BLaER1 treated with 17β-estradiol and CSF1 and Interleukin-3, amounts not matched to agents 10 nM and 100 nM (cell line): ENCODE results near the gene SCAANT1.

ENCODE experiments used
- H3K27ac ChIP-seq, 11 experiments: shearing (Covaris generic); formaldehyde crosslinking; 2 replicates each; pipeline ENCODE4 v1.8.1; 2022
- H3K27me3 ChIP-seq, 11 experiments: shearing (Covaris generic); formaldehyde crosslinking; 2 replicates each; pipeline ENCODE4 v1.8.1; 2022
- H3K36me3 ChIP-seq, 11 experiments: shearing (Covaris generic); formaldehyde crosslinking; 2 replicates each; pipeline ENCODE4 v1.8.1; 2022
- H3K4me1 ChIP-seq, 10 experiments: shearing (Covaris generic); formaldehyde crosslinking; 2 replicates each; pipeline ENCODE4 v1.8.1; 2022
- H3K4me2 ChIP-seq, 11 experiments: shearing (Covaris generic); formaldehyde crosslinking; 2 replicates each; pipeline ENCODE4 v1.8.1; 2022
- H3K4me3 ChIP-seq, 10 experiments: shearing (Covaris generic); formaldehyde crosslinking; 2 replicates each; pipeline ENCODE4 v1.8.1; 2022
- H3K9ac ChIP-seq, 11 experiments: shearing (Covaris generic); formaldehyde crosslinking; 2 replicates each; pipeline ENCODE4 v1.8.1; 2022
- H3K9me3 ChIP-seq, 11 experiments: shearing (Covaris generic); formaldehyde crosslinking; replicated peaks in 1 of 11; 2 replicates each; pipeline ENCODE4 v1.8.1; 2022
- H4K20me1 ChIP-seq, 11 experiments: shearing (Covaris generic); formaldehyde crosslinking; 2 replicates each; pipeline ENCODE4 v1.8.1; 2022
- Cebpa-rat ChIP-seq, 11 experiments: shearing (Covaris generic); IDR thresholded peaks; 2 replicates each; pipeline ENCODE4 v1.8.1; 2022

The SCAANT1 gene

DNA sequence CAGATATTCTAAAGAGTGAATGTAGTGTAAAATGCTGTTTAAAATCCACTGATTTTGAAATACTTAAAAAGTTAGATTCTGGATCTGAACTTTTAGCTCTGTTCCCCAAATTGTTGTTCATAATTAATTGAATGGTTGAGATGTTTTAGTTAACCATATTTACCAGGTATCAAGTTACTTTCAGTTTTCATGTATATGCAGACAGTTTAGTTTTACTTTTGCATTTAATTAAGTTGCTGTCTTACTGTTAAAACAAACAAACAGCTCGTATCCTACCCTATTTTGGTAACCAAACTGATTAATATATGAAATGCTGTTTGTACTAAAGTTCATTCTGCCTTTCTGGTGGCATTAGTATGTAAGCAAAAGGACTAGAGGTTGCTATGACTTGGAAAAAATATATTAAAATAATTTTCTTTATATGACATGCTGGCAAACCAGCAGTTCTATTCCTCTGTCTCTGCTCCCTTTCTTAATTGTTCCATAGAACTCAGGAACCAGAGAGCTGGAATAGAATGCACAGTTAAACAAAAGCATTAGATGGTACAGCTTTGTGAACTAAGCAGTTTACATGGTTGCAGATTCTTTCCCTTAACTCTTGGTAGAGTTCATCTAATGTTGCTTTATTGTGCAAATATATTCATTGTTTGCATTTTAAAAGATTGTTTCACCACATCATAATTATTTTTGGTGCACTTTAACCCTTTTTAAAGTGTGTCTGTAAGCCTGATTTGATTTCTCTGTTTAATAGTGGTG, 39.5 kb upstream of the SCAANT1 start:
- no peak overlapping the region for H3K9ac ChIP-seq
- H3K27ac ChIP-seq, result no peak overlapping the region
- no peaks in the 10 kb centered on the region for H3K9me3 ChIP-seq
- H3K4me2 ChIP-seq, result no peak overlapping the region
- H3K36me3 ChIP-seq, result peaks cover 48 to 91% (median 61%) of the 10 kb centered on the region in 11 experiments
- peaks cover 0 to 10% (median 0%) of the 10 kb centered on the region in 10 experiments; a peak in 3 of 20 replicates for H3K4me1 ChIP-seq
- H3K27me3 ChIP-seq, result no peaks in the 10 kb centered on the region
- H3K4me3 ChIP-seq, result no peak overlapping the region
- H4K20me1 ChIP-seq, result peaks cover 38 to 85% (median 71%) of the 10 kb centered on the region in 11 experiments; a peak in 20 of 22 replicates
- TF ChIP-seq Cebpa-rat (IDR thresholded peaks at IDR 0.05), result no peak

DNA sequence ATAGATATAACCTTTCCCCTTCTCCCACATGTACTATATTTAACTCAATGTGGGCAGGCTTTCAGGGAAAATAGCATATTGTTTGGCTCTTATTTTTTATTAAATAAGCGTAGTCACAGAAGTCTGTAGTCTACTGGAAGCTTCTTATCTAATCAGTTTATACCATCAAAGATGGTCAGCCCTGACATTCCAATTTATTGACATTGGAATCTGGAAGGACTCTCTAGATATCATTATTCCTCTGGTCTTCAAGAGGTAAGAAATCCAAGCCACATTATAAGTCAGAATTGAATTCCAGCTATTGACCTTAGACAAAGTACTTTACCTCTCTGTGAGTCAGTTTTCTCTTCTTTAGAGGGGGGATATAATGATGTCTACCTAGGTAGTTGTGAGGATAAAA, 38.5 kb upstream of the SCAANT1 start:
- Histone ChIP-seq H3K4me3 (no peak overlapping the region), H4K20me1 (peaks cover 36 to 85% (median 75%) of the 10 kb centered on the region in 11 experiments; a peak in 21 of 22 replicates), H3K4me2 (no peak overlapping the region), H3K27ac (no peak overlapping the region), H3K27me3 (no peaks in the 10 kb centered on the region), H3K4me1 (peaks cover 0 to 15% (median under 1%) of the 10 kb centered on the region in 10 experiments; a peak in 6 of 20 replicates), H3K9ac (no peak overlapping the region), H3K9me3 (no peaks in the 10 kb centered on the region), H3K36me3 (peaks cover 39 to 89% (median 56%) of the 10 kb centered on the region in 11 experiments)
- TF ChIP-seq Cebpa-rat (IDR thresholded peaks at IDR 0.05), result no peak

DNA sequence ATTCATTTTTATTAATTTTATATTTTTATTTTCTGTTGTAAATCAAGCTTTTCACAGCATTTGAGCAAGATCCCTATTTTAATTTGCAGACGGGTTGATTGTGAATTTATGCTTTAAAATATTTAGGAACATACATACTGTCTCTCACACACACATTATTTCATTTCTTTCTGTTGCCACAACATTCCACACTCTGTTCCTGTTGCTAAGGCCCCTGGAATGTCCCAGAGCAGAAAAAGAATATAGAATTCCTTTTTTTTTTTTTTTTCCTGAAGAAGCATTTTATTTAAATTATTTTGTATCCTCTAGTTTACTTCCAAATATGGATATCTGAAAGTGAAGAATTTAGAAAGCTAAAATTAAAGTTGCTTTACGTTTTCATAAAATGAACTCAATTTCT, 36.8 kb upstream of the SCAANT1 start:
- Histone ChIP-seq H3K4me2 (no peak overlapping the region), H3K4me3 (no peak overlapping the region), H3K27ac (no peak overlapping the region), H3K4me1 (peaks cover 0 to 24% (median 6%) of the 10 kb centered on the region in 10 experiments; a peak in 7 of 20 replicates), H3K9me3 (no peaks in the 10 kb centered on the region), H3K9ac (no peak overlapping the region), H3K27me3 (no peaks in the 10 kb centered on the region), H4K20me1 (peaks cover 36 to 95% (median 75%) of the 10 kb centered on the region in 11 experiments; a peak in 21 of 22 replicates), H3K36me3 (peaks cover 29 to 89% (median 53%) of the 10 kb centered on the region in 11 experiments)
- TF ChIP-seq Cebpa-rat (IDR thresholded peaks at IDR 0.05), result no peak

DNA sequence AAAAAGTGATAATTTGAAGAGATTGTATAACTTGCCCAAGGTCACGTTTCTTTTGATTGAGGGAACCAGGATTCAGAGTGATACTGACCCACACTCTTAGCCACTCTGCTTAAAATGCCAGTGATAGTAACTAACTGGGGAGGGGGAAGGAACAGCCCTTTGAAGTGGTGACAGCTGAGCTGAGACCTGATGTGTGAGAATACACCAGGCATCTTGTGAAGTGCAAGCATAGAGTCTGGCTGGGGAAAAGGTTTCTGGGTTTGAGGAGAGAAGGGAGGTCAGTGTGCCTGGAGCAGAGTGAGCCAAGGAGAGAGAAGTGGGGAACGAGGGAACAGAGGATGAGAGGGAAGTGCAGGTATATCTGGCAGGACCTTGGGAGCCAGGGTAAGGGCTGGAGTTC, 35.4 kb upstream of the SCAANT1 start:
- Histone ChIP-seq H3K4me1 (peaks cover 0 to 24% (median 6%) of the 10 kb centered on the region in 10 experiments; a peak in 7 of 20 replicates), H4K20me1 (peaks cover 43 to 99% (median 86%) of the 10 kb centered on the region in 11 experiments; a peak in 21 of 22 replicates), H3K4me3 (no peak overlapping the region), H3K4me2 (no peak overlapping the region), H3K9ac (no peak overlapping the region), H3K36me3 (peaks cover 31 to 89% (median 53%) of the 10 kb centered on the region in 11 experiments), H3K9me3 (no peaks in the 10 kb centered on the region), H3K27me3 (no peaks in the 10 kb centered on the region), H3K27ac (no peak overlapping the region)
- TF ChIP-seq Cebpa-rat (IDR thresholded peaks at IDR 0.05), result no peak

DNA sequence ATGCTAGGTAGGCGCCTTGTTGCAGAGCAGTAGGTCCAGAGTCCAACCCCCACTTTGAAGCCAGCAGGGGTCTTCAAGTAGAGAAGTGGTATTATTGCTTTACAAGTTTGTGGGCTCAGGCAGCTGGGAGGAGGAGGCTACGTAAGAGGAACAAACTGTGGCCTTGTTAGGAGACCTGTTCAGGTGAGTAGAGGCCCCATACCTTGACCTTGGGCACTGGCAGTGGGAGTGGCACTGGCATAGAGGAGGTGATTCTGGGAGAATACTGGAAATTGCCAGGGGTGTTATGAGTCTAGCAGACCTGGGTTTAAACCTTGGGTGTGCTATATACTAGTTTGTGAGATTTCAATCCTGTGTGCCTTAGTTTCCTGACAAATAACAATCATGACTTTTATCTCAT, 34.6 kb upstream of the SCAANT1 start:
- Histone ChIP-seq H3K27ac (no peak overlapping the region), H4K20me1 (peaks cover 45 to 100% (median 87%) of the 10 kb centered on the region in 11 experiments; a peak in 21 of 22 replicates), H3K27me3 (no peaks in the 10 kb centered on the region), H3K9ac (no peak overlapping the region), H3K9me3 (no peaks in the 10 kb centered on the region), H3K4me3 (no peak overlapping the region), H3K4me1 (peaks cover 0 to 24% (median 6%) of the 10 kb centered on the region in 10 experiments; a peak in 7 of 20 replicates), H3K36me3 (peaks cover 31 to 89% (median 56%) of the 10 kb centered on the region in 11 experiments), H3K4me2 (no peak overlapping the region)
- no peak for TF ChIP-seq Cebpa-rat (IDR thresholded peaks at IDR 0.05)

DNA sequence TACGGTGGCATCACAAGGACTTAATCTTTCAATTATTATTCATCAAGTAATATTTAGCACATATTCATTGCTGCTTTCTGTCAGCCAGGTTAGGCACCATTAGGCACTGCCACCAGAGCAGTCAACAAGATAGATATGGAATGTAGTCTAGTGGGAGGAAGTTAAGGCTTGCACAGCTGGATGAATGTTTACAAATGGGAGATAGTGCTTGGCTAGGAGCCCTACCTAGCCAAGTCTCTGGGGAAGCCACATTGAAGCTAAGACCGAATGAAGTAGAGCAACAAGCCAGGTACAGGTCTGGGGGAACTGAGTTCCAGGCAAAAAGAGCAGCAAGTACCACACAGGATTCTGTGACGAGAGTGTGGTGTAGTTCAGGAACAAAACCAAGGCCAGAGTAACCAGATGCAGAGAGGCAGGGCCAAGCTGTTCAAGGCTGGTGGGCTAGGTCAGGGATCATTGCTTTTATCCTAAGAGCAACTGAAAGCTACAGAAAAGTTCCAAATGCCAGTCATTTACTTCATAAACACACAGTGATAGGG, 33.4 kb upstream of the SCAANT1 start:
- Histone ChIP-seq H3K4me1 (peaks cover 0 to 24% (median 6%) of the 10 kb centered on the region in 10 experiments; a peak in 7 of 20 replicates), H3K36me3 (peaks cover 39 to 95% (median 67%) of the 10 kb centered on the region in 11 experiments), H4K20me1 (peaks cover 44 to 100% (median 92%) of the 10 kb centered on the region in 11 experiments; a peak in 21 of 22 replicates), H3K9ac (no peak overlapping the region), H3K4me2 (peak overlapping the region in 2 of 11 experiments; percentile 11 to 16; a peak in 3 of 22 replicates), H3K27ac (0 out of 22 replicates have a peak overlapping the region, but pooled peaks of 1 of the 11 experiments have one; percentile 12), H3K27me3 (no peaks in the 10 kb centered on the region), H3K4me3 (no peak overlapping the region), H3K9me3 (no peaks in the 10 kb centered on the region)
- no peak for TF ChIP-seq Cebpa-rat (IDR thresholded peaks at IDR 0.05)

DNA sequence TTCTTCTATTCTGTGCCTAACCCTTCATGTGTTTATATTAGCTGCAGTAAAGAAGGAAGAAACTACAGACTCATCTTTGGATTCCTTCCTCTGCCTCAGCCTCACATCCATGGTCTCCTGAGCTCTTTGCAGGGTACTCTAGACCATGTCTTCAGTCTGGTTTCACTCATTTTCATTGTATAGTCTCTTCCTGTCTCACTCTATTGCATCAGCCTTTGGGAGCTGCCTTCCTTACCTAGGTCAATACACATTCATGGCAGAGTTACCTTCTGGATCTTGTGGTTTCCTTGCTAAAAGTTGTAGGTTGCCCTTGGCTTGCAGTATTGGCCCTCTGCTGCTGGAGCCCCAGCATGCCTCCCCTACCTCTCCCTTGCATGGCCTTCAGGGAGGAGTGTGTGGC, 31.5 kb upstream of the SCAANT1 start:
- H3K4me2 ChIP-seq, result no peak overlapping the region
- no peak overlapping the region for H3K27ac ChIP-seq
- H3K9ac ChIP-seq, result no peak overlapping the region
- H3K36me3 ChIP-seq, result peaks cover 58 to 98% (median 77%) of the 10 kb centered on the region in 11 experiments
- H3K27me3 ChIP-seq, result no peaks in the 10 kb centered on the region
- peaks cover 3 to 38% (median 13%) of the 10 kb centered on the region in 10 experiments; a peak in 14 of 20 replicates for H3K4me1 ChIP-seq
- peaks cover 41 to 100% (median 88%) of the 10 kb centered on the region in 11 experiments; a peak in 21 of 22 replicates for H4K20me1 ChIP-seq
- no peaks in the 10 kb centered on the region for H3K9me3 ChIP-seq
- TF ChIP-seq Cebpa-rat (IDR thresholded peaks at IDR 0.05), result no peak
- no peak overlapping the region for H3K4me3 ChIP-seq

DNA sequence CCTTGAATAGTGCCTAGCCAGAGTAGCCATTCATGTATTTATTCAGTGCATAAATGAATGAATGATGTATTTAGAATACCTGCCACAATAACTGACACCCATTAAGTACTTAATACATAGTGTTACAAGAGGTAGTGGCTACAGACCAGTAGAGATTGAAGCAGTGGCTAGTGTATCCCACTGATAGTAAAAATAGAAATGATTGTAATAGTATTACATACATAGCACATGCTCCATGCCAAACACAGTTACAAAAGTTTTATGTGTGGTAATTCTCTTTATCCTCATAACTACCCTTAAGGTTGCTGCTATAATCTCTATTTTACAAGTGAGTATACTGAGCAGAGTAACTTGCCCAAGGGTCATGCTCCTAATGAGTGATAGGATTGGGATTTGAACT, 30.3 kb upstream of the SCAANT1 start:
- Histone ChIP-seq H3K4me3 (no peak overlapping the region), H3K27ac (no peak overlapping the region), H3K4me1 (peaks cover 10 to 45% (median 23%) of the 10 kb centered on the region in 10 experiments), H3K9me3 (no peaks in the 10 kb centered on the region), H4K20me1 (peaks cover 35 to 100% (median 88%) of the 10 kb centered on the region in 11 experiments; a peak in 21 of 22 replicates), H3K4me2 (no peak overlapping the region), H3K36me3 (peaks cover 57 to 98% (median 77%) of the 10 kb centered on the region in 11 experiments), H3K27me3 (no peaks in the 10 kb centered on the region), H3K9ac (no peak overlapping the region)
- no peak for TF ChIP-seq Cebpa-rat (IDR thresholded peaks at IDR 0.05)

DNA sequence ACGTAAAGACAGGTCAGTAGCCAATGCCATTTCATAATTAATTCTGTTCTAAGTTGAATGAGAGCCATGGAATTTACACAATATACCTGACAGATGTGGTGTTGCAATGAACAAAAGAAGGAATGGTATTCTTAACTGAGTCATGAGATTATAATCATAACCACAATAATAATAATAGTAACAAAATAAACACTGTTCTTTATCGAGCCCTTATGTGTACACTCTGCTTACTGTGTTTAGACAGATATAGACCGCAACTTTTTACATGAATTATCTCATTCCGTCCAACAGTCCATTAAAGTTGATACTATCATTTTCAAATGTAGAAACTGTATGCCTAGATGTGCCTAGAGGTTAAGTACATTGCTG, 28.2 kb upstream of the SCAANT1 start:
- Histone ChIP-seq H3K4me3 (no peak overlapping the region), H3K4me2 (no peak overlapping the region), H3K27me3 (no peaks in the 10 kb centered on the region), H4K20me1 (peaks cover 20 to 99% (median 80%) of the 10 kb centered on the region in 11 experiments; a peak in 20 of 22 replicates), H3K36me3 (peaks cover 43 to 100% (median 80%) of the 10 kb centered on the region in 11 experiments), H3K9ac (no peak overlapping the region), H3K27ac (no peak overlapping the region), H3K4me1 (peaks cover 16 to 36% (median 29%) of the 10 kb centered on the region in 10 experiments), H3K9me3 (no peaks in the 10 kb centered on the region)
- no peak for TF ChIP-seq Cebpa-rat (IDR thresholded peaks at IDR 0.05)
